NCI-H1930 (cell line): ENCODE results near the gene TESK1.

Source experiments
- DNase-seq, 2 experiments: peaks; one replicate each; lab custom pipeline; 2025; lab: John Stamatoyannopoulos, UW

TESK1 gene, protein sequence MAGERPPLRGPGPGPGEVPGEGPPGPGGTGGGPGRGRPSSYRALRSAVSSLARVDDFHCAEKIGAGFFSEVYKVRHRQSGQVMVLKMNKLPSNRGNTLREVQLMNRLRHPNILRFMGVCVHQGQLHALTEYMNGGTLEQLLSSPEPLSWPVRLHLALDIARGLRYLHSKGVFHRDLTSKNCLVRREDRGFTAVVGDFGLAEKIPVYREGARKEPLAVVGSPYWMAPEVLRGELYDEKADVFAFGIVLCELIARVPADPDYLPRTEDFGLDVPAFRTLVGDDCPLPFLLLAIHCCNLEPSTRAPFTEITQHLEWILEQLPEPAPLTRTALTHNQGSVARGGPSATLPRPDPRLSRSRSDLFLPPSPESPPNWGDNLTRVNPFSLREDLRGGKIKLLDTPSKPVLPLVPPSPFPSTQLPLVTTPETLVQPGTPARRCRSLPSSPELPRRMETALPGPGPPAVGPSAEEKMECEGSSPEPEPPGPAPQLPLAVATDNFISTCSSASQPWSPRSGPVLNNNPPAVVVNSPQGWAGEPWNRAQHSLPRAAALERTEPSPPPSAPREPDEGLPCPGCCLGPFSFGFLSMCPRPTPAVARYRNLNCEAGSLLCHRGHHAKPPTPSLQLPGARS

DNA sequence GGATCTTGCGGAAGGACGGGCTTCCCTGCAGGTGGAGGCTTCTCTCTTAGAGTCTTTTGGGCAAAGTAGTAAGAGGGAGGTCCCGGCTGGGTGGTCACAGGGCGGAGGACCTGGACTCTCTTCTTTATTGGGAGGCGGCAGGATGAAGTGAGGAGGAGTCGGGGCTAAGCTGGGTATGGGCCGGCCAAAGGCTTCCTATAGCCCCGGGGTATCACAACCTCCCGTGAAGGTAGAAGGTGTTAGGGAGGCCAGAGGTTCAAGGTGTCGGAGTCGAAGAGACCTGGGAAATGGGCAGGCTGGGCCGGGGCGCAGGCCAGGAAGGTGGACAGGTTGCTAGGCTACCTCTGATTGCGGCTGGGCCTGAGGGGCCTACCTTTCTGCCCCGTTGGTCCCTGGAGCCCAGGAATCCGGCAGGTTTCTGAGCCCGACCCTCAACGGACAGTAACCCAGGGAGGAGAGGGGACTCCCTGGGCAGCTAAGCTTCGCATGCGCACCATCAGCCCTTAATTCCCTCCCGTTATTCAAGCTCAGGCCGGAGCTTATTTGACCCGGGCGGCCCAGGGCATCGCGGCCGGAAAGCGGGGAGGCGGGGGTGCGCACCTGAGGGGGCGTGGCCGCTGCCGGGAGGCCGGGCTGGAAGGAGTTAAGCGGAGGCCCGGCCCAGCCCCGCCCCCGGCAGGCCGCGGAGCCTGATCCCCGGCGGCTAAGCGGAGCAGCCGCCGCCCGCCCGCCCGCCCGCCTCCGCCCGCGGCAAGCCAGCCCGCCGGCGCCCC is at the start of gene TESK1:
TESK1 (plus strand) TSS at position 685 of the 773 bp plus-strand sequence. CDS start 358 bp downstream, outside the sequence.
- peak; percentile 55 to 83 for DNase-seq

DNA sequence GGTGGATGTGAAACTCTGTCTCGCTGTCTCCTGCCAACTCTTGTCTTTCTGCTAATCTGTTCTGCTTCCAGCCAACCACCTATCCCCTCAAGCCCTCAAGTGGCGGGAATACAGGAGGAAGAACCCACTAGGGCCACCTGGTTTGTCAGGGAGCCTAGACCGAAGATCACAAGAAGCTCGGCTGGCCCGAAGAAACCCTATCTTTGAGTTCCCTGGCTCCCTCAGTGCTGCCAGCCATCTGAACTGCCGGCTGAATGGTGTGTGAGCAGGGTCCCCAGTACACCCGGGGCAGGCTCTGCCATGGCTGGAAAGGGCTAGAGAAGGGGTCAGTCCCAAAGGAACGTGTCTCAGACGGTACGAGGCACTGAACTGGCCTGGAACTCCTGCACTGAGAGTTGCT is 49.2 kb upstream of the TESK1 start:
- no peak for DNase-seq

DNA sequence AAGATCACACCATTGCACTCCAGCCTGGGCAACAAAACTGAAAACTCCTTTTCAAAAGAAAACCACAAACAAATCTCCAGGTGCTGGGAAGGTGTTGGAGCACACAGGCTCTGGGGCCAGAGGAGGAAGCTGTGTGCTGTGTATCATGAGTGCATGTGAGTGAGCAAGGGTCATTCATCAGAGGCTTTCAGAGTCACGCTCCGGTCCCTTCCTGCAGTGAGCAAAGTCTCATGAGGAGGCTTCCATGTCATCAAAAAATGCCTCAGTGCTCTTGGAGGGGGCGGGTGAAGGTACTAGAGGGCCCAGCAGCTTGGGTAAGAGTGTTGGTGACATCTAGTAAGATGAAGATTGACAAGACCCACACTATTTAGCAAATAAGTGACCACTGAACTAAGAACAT is 48.3 kb upstream of the TESK1 start:
- DNase-seq = no peak

DNA sequence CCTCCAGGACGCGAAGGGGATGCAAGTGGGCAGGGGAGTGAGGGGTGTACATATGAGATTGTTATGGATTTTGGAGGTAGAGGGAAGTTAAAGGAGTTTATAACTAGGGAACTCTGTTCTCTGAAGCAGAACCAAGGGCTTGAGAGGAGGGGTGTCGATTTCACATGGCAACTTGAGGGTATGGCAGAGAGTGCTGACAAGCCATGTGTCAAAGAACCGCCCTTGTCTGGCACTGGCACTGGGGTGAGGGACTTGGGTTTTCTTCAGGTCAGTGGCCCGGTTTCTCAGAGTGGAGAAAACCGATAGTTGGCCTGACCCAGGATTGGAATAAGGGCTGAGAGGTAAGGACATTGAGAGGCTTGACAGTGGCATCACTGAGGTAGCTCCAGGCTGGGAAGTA is 47.7 kb upstream of the TESK1 start:
- no peak for DNase-seq

DNA sequence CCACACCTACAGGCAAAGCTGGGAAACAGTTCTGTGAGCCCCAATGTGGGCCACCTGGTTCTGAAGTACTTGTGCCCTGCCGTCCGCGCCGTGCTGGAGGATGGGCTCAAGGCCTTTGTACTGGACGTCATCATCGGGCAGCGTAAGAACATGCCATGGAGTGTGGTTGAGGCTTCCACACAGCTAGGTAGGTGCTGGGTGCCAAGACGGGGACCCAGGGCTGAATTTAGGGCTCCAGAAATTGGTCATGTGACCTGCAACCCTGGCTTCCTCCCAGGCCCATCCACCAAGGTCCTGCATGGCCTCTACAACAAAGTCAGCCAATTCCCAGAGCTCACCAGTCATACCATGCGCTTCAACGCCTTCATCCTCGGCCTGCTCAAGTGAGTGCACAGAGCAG is 46.9 kb upstream of the TESK1 start:
- no peak for DNase-seq

DNA sequence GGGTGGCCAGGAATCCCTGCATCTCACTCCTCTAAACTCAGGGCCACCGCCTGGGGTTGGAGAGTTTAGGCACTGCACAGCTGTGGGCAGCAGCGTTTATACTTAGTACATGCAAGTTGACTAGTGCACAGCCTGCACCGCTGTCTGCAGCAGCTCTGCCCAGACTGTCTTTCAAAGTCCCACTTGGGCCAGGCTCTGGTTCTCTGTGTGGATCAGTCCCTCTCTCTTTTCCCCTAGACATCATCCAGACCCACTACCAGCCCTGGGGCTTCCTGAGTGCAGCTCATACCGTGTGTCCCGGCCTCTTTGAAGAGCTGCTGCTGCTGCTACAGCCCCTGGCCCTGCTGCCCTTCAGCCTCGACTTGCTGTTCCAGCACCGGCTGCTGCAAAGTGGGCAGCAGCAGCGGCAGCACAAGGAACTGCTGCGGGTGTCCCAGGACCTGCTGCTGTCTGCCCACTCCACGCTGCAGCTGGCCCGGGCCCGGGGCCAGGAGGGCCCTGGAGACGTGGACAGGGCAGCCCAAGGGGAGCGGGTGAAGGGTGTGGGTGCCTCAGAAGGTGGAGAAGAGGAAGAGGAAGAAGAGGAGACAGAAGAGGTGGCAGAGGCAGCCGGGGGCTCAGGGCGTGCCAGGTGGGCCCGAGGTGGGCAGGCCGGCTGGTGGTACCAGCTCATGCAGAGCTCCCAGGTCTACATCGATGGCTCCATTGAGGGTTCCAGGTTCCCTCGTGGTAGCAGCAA is 45.1 kb upstream of the TESK1 start:
- DNase-seq = no peak

DNA sequence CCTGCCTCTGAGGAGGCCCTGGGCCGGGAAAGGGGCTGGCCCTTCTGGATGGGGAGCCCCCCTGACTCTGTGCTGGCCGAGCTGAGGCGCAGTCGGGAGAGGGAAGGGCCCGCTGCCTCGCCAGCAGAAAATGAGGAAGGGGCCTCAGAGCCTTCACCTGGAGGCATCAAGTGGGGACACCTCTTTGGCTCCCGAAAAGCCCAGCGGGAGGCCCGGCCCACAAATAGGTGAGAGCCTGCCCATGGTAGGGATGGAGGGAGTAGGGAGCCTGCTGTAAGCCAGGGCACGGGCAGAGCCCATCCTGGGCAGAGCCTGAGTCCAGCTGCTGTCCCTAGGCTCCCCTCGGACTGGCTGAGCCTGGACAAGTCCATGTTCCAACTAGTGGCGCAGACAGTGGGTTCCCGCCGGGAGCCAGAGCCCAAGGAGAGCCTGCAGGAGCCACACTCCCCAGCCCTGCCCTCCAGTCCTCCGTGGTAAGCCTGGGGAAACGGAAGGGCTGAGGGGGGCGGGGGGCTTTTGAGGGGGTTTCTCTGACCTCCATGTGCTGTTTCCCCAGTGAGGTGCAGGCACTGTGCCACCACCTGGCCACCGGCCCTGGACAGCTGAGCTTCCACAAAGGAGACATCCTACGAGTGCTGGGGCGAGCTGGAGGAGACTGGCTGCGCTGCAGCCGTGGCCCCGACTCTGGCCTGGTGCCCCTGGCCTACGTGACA is 44.3 kb upstream of the TESK1 start:
- no peak for DNase-seq

DNA sequence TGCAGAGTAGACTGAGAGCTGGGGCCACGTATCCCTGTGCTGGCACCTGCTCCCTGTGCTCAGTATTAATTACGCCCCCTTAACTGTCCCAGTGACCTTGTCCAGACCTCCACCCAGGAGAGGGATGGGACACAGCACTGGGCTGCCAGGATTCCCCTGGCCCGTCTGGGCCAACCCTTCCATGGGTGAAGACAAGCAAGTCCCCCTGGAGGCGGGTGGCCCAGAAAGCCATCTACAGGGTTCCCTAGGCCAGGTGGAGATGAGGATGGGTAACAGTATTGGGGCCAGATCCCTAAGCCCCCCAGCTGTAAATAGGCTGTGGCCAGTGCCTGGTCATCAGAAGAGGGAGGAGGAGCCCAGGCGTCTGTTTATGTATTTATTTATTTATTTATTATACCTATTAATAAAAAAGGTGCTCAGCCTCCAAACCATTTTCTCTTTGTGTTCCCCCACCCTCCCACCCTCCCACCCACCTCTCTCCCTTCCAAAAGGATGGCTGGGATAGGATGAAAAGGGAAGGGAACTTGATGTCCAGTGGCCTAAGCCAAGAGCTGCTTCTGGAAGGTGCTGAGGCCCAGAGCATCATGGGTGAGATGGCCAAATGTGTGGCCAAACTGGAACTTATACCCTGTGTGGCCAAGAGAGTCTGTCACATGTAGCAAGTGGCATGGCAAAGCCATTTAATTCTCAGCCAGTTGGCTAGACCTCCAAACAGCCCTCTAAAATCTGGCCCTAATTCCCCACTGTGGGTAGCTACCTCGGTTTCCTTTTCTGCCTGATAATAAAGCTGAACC is 43.4 kb upstream of the TESK1 start:
- DNase-seq = no peak

DNA sequence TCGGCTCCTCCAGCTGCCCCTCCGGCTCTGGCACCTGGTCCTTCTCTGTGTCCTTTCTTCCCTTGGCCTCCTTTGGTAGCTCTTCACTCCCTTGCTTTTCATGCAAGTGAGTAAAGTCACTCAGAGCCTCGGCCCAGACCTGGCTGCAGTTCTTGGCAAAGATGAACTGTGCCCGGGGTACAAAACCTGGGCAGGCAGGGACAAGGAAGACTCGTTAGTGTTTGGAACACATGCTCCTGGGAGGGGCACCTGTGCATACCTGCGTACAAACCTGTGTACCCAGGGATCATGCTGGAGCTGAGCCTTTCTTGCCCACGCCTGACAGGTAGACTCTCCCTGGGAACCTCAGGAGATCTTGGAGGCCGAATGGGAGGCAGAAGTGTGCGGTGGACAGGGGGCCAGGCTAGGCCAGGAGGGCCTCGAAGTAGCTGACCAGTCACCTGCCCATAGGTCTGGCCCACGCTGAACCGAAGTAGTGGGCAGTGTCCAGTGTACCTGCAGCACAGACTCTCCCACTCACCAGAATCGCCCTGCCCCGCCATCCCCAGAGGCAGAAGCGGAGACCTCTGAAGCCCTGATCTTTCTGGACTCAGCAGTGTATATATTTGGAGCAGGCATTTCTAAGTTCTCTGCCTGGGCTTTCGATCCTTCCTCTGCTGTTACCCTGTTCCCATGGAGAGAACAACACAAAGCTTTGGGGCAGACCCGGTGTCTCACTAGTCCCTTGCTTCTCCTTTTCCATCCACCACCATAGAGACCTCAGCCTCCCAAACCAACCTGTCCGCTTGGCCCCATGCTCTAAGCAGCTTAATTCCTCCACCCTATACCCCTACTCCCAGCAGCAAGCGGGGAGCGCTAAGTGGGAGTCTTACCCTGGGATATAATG is 41.9 kb upstream of the TESK1 start:
- no peak for DNase-seq

DNA sequence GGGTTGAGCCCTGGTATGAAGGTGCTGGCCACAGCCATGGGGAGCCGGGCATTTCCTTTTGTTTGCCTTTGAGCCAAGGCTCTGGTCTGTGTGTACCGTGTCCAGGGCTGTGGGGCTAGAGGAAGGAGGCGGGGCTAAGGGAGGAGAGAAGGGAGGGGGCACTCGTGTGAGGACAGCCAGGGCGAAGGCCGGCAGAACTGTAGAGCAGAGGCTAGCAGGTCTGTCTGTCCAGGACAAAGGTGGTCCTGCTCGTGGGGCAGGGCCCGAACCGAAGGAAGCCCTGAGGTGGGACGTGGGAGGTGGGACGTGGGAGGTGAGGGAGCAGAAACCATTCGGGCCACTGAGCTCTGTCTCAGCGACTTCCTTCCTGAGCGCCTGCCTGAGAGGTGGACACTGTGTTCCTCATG is 41.3 kb upstream of the TESK1 start:
- DNase-seq = no peak

DNA sequence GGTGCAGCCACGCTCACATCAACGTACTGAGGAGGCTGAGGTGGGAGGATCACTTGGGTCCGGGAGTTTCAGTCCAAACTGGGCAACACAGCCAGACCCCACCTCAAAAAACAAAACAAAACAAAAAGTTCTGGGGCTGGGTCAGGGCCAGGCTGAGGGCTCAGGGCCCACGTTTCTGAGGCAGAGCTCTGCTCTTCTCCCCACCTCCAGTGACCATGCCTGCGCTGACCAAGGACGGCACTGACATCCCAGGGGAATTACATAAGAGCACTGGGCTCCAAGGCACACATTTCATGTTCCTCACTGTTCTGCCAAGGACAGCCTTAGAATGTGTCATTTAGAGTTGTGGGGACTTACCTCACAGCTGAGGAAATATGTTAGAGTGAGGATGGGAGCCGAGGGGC is 40.4 kb upstream of the TESK1 start:
- no peak for DNase-seq

DNA sequence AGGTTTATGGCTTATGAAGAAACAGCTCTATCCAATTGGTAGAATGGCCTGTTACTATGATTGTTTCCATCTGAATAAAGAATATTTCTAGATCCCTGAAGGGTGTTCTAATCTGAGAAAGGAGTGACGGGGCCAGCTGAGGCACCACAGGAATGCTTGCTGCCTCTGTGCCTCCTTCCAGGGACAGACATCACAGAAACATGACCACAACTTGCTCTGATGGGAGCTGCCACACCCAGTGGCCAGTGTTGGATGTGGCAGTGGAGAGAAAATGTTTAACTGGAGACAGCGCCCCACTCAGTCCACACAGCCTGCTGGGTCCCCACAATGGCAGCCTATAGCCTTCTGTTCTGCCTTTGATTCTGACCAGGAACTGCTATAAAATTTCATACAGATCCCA is 38.6 kb upstream of the TESK1 start:
- no peak for DNase-seq

DNA sequence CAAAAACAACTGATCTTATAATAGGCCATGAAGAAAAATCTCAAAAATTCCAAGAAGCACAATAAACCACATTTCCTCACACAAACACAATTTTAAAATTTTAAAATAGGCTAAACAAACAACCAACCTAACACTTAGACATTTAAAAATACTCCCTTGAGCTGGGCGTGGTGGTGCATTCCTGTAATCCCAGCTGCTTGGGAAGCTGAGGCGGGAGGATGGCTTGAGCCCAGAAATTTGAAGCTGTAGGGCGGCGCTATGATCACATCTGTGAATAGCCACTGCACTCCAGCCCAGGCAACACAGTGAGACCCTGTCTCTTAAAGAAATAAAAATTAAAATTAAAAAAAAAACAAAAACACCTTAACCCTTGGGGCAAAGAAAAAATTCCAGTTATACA is 36.9 kb upstream of the TESK1 start:
- DNase-seq = no peak

DNA sequence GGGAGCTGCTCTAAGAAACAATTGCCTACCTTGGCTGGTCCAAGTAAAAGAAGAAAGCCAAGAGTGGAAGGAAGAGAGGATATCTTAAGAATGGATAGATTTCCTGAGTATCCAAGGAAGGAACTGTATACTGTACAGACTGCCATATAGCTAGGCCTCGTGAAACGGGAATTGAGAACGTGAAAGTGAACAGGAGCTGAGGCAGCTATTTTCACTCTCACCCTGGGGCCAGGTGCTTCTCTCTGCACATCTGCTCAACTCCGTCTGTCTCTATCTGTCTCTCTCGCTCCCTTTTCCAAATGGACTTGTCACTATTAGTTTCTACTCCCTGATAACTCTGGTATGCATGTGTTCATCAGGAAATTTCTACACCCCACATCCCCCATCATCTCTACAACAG is 35.9 kb upstream of the TESK1 start:
- no peak for DNase-seq

DNA sequence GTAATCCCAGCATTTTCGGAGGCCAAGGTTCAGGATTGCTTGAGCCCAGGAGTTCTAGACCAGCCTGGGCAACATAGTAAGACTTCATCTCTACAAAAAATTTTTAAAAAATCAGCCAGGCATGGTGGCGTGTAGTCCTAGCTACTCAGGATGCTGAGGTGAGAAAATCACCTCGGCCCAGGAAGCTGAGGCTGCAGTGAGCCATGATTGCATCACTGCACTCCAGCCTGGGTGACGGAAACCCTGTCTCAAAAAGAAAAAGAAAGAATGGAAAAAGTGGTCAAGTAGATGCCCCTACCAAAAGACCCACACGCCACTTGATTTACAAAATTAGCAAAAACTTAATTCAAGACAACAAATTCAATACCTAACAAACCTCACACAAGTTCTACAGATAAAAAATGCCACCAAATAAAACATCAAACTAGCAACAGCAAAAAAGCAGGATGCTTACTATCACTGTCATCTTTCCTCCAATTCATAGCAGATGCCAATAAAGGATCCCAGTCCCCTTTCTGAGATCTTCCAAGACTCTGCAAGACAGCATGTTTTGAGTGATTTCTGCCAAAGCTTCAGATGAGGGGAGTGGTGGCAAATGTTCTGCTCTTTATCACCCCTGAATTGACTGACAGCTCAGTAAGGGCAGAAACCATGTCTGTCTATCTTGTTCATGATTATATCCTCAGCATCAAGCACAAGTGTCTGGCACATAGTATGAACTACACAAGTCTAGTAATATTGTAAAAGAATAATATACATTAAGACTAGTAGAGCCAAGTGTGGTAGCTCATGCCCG is 34.2 kb upstream of the TESK1 start:
- no peak for DNase-seq

DNA sequence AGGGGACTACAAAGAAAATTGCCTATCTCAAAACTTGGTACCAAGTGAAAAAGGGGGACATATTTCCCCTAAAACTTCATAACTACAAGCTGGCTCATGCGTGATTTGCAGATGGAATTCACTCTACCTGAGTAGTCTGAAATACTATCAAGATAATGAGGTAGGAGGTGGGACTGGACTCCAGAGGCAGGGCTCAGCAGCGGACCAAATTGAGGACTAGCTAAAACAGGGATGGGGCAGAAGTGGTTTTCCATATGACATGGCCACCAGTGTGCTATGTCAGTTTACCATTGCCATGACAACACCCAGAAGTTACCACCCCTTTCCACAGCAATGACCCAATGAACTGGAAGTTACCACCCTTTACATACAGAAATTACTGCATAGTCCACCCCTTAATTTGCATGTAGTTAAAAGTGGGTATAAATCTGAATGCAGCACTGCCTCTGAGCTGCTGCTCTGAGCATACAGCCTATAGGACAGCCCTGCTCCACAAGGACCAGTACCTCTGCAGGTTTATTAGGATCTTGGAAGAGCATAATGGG is 30.4 kb upstream of the TESK1 start:
- no peak for DNase-seq

DNA sequence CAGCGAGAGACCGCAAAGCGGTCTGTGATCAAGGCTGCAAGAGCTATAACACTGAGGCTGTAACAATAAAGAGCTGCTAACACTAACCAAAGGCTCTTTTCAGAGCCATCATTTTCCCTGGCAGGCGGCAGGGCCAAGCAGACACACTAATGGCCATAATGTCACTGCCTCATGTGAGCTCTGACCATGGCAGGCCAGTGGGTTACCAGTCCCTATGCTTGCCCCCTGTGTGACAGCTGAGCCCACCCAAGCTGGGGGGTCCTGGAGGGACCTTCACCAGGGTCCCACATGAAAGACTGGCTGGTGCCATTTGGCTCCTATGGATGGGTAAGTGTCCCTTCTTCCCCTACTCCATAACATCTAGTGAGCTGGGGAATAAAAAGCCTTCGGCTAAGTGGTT is 29.6 kb upstream of the TESK1 start:
- DNase-seq = no peak

DNA sequence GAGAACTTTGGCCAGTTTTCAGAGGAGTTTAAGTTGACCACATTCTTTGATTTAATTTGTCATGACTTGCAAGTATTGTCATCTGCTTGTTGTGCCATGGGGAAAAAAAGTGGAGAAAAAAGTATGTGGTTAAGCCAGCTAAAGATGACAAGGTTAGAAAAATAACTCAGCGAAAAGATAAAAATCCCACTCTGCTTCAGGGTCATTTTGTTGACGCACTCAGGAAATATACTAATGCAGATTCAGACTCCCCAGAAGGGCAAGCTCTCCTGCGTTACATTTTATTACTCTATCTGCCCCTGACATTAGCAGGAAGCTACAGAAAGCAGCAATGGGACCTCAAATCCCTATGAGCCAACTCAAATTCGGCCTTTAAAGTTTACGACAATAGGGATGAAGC is 27.6 kb upstream of the TESK1 start:
- DNase-seq = no peak

DNA sequence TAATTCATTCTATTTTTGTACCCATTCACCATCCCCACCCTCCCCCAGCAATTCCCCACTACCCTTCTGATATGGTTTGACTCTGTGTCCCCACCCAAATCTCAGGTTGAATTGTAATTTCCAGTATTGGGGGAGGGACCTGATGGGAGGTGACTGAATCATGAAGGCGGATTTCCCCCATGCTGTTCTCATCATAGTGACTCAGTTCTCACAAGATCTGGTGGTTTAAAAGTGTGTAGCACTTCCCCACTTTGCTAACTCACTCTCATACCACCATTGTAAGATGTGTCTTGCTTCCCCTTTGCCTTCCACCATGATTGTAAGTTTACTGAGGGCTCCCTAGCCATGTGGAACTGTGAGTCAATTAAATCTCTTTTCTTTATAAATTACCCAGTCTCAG is 25.9 kb upstream of the TESK1 start:
- DNase-seq = no peak
